Activated CD4-positive, alpha-beta T cell treated with anti-CD3 and anti-CD28 coated beads, Interleukin-2, amount 10 ng/mL, durations not matched to agents 7 days and 5 days (primary cell): ENCODE measurements around the gene SEC63. TPM values are rescaled to one million over a fixed set of nuclear protein-coding genes. Genes with fewer than 3 reads are reported as not detected.
"Not testable (repeated sequence)": the region's sequence is repeated elsewhere in the genome, so short reads cannot be mapped to it uniquely, and the experiment has no call there.

Source experiments
- CTCF ChIA-PET: fragments of 350-600 bp; sonication (Branson Sonifier 250); formaldehyde crosslinking; loops from one replicate; lab custom pipeline; 2021; ENCODE audit warnings: antibody characterized with exemption; lab: Charles Lee
- POLR2A ChIA-PET: fragments of 350-600 bp; sonication (Branson Sonifier 250); formaldehyde crosslinking; loops from one replicate; lab custom pipeline; 2021; ENCODE audit warnings: antibody characterized with exemption; lab: Charles Lee
- DNase-seq: peaks from one replicate; pipeline ENCODE4 v3.0.0-alpha.2; 2020
- H3K27ac Mint-ChIP-seq: one replicate; pipeline ENCODE4 v1.8.0; 2021; ENCODE audit warnings: mild to moderate bottlenecking, moderate library complexity, mixed read lengths
- H3K27me3 Mint-ChIP-seq: one replicate; pipeline ENCODE4 v1.8.0; 2021; ENCODE audit warnings: mixed read lengths
- H3K36me3 Mint-ChIP-seq: one replicate; pipeline ENCODE4 v1.8.0; 2021; ENCODE audit warnings: low read depth, mixed read lengths
- H3K4me1 Mint-ChIP-seq: one replicate; pipeline ENCODE4 v1.8.0; 2021; ENCODE audit warnings: mixed read lengths
- H3K4me3 Mint-ChIP-seq: one replicate; pipeline ENCODE4 v1.8.0; 2021; ENCODE audit warnings: mild to moderate bottlenecking, moderate library complexity, mixed read lengths
- H3K9me3 Mint-ChIP-seq: one replicate; pipeline ENCODE4 v1.8.0; 2021; ENCODE audit warnings: mixed read lengths
- total RNA-seq, 2 experiments: library from RNA; stranded (reverse); gene quantifications; one replicate each; pipeline ENCODE4 v1.2.3, GENCODE V29; 2021

The SEC63 gene
- total RNA-seq, 2 experiments from 2014 or later: 61.7 to 67.2 TPM

GRCh38 chr6:107941199-107941598 is 16.8 kb downstream of the SEC63 start:
- Mint-ChIP-seq H3K27ac (no peak overlapping the region), H3K4me3 (no peak overlapping the region), H3K36me3 (peaks cover 15% of the 10 kb centered on the region), H3K4me1 (peaks cover 14% of the 10 kb centered on the region), H3K27me3 (no peaks in the 10 kb centered on the region), H3K9me3 (peaks cover 3% of the 10 kb centered on the region)
- CTCF ChIA-PET: no interaction called here
- no peak for DNase-seq
- POLR2A ChIA-PET: interaction anchor here (0.5 kb wide), 1 partner anchor 479 kb away, joined by 5 read pairs; no protein-coding TSS in a partner anchor

GRCh38 chr6:107936910-107937292 is 21.1 kb downstream of the SEC63 start:
- H3K4me3 Mint-ChIP-seq, CTCF ChIA-PET, POLR2A ChIA-PET, H3K27ac Mint-ChIP-seq, H3K27me3 Mint-ChIP-seq, DNase-seq, H3K4me1 Mint-ChIP-seq: not testable (repeated sequence)
- Mint-ChIP-seq H3K9me3 (peaks cover 13% of the 10 kb centered on the region), H3K36me3 (peaks cover 30% of the 10 kb centered on the region)

- Mint-ChIP-seq H3K4me1 (peaks cover 4% of the 10 kb centered on the region), H3K36me3 (peaks cover 34% of the 10 kb centered on the region), H3K9me3 (peaks cover 14% of the 10 kb centered on the region), H3K27ac (no peak overlapping the region), H3K4me3 (no peak overlapping the region), H3K27me3 (no peaks in the 10 kb centered on the region)
- ChIA-PET CTCF (no interaction called here), POLR2A (no interaction called here)
- DNase-seq: no peak
Observed at GRCh38 chr6:107936162-107936909, 21.7 kb downstream of the SEC63 start.

- H3K27me3 Mint-ChIP-seq, H3K4me1 Mint-ChIP-seq, POLR2A ChIA-PET, H3K4me3 Mint-ChIP-seq, H3K27ac Mint-ChIP-seq, CTCF ChIA-PET, DNase-seq: not testable (repeated sequence)
- Mint-ChIP-seq H3K36me3 (peaks cover 27% of the 10 kb centered on the region), H3K9me3 (peaks cover 14% of the 10 kb centered on the region)
Observed at GRCh38 chr6:107934229-107934628, 23.8 kb downstream of the SEC63 start.

- POLR2A ChIA-PET: no interaction called here
Observed at GRCh38 chr6:107932580-107932979, 25.4 kb downstream of the SEC63 start.

GRCh38 chr6:107931894-107932293 is 26.1 kb downstream of the SEC63 start:
- ChIA-PET CTCF (interaction anchor here (0.6 to 1.2 kb wide), 4 partner anchors 10 to 47 kb away, joined by 3 to 4 read pairs (median 3); no protein-coding TSS in a partner anchor), POLR2A (no interaction called here)
- DNase-seq: no peak
- no peak overlapping the region for H3K4me3 Mint-ChIP-seq
- H3K4me1 Mint-ChIP-seq: peaks cover 2% of the 10 kb centered on the region
- no peaks in the 10 kb centered on the region for H3K27me3 Mint-ChIP-seq
- peaks cover 14% of the 10 kb centered on the region for H3K9me3 Mint-ChIP-seq
- H3K27ac Mint-ChIP-seq: no peak overlapping the region
- H3K36me3 Mint-ChIP-seq: peaks cover 33% of the 10 kb centered on the region

More at GRCh38 chr6:107932580-107932979, 25.4 kb downstream of the SEC63 start:
- CTCF ChIA-PET: no interaction called here
- Mint-ChIP-seq H3K27ac (no peak overlapping the region), H3K27me3 (no peaks in the 10 kb centered on the region), H3K36me3 (peaks cover 35% of the 10 kb centered on the region), H3K4me3 (no peak overlapping the region), H3K9me3 (peaks cover 14% of the 10 kb centered on the region), H3K4me1 (peaks cover 2% of the 10 kb centered on the region)
- no peak for DNase-seq

- POLR2A ChIA-PET: no interaction called here
- no peaks in the 10 kb centered on the region for H3K4me1 Mint-ChIP-seq
Observed at GRCh38 chr6:107928984-107929383, 29.0 kb downstream of the SEC63 start.

GRCh38 chr6:107926697-107927544 is 31.1 kb downstream of the SEC63 start:
- H3K4me1 Mint-ChIP-seq, H3K27ac Mint-ChIP-seq, H3K4me3 Mint-ChIP-seq, POLR2A ChIA-PET, H3K9me3 Mint-ChIP-seq, H3K27me3 Mint-ChIP-seq, DNase-seq: not testable (repeated sequence)
- H3K36me3 Mint-ChIP-seq: peaks cover 36% of the 10 kb centered on the region
- CTCF ChIA-PET: interaction anchor here (0.5 kb wide), 1 partner anchor 92 kb away, joined by 3 read pairs; no protein-coding TSS in a partner anchor

More at GRCh38 chr6:107928984-107929383, 29.0 kb downstream of the SEC63 start:
- CTCF ChIA-PET: no interaction called here
- Mint-ChIP-seq H3K36me3 (peaks cover 34% of the 10 kb centered on the region), H3K27ac (no peak overlapping the region), H3K4me3 (no peak overlapping the region), H3K9me3 (peaks cover 11% of the 10 kb centered on the region), H3K27me3 (no peaks in the 10 kb centered on the region)
- no peak for DNase-seq

GRCh38 chr6:107917451-107918375 is 40.3 kb downstream of the SEC63 start:
- Mint-ChIP-seq H3K27me3 (no peaks in the 10 kb centered on the region), H3K36me3 (peaks cover 70% of the 10 kb centered on the region), H3K4me1 (peaks cover 10% of the 10 kb centered on the region), H3K9me3 (peaks cover 25% of the 10 kb centered on the region), H3K27ac (no peak overlapping the region), H3K4me3 (no peak overlapping the region)
- ChIA-PET CTCF (interaction anchor here (0.6 to 0.7 kb wide), 2 partner anchors 23 to 843 kb away, joined by 3 read pairs; no protein-coding TSS in a partner anchor), POLR2A (no interaction called here)
- no peak for DNase-seq

GRCh38 chr6:107916961-107917360 is 41.0 kb downstream of the SEC63 start:
- Mint-ChIP-seq H3K9me3 (peaks cover 25% of the 10 kb centered on the region), H3K4me1 (peaks cover 10% of the 10 kb centered on the region), H3K27ac (peak overlapping the region; percentile 17), H3K36me3 (peaks cover 71% of the 10 kb centered on the region)
- POLR2A ChIA-PET, DNase-seq, H3K4me3 Mint-ChIP-seq, H3K27me3 Mint-ChIP-seq, CTCF ChIA-PET: not testable (repeated sequence)

GRCh38 chr6:107911692-107912091 is 46.3 kb downstream of the SEC63 start:
- Mint-ChIP-seq H3K4me1 (peaks cover 4% of the 10 kb centered on the region), H3K9me3 (peaks cover 4% of the 10 kb centered on the region), H3K27me3 (no peaks in the 10 kb centered on the region), H3K4me3 (no peak overlapping the region), H3K27ac (no peak overlapping the region), H3K36me3 (peaks cover 52% of the 10 kb centered on the region)
- ChIA-PET CTCF (interaction anchor here (1.1 kb wide), 1 partner anchor 44 kb away, joined by 3 read pairs; no protein-coding TSS in a partner anchor), POLR2A (no interaction called here)
- DNase-seq: no peak

- Mint-ChIP-seq H3K27ac (peak overlapping the region; percentile 65), H3K27me3 (no peaks in the 10 kb centered on the region), H3K36me3 (peaks cover 68% of the 10 kb centered on the region)
Observed at GRCh38 chr6:107894809-107895396, 63.1 kb downstream of the SEC63 start.

More at GRCh38 chr6:107894809-107895396, 63.1 kb downstream of the SEC63 start:
- POLR2A ChIA-PET: interaction anchor here (0.9 kb wide), 1 partner anchor 8 kb away, joined by 3 read pairs; no protein-coding TSS in a partner anchor
- CTCF ChIA-PET: no interaction called here
- DNase-seq: no peak
- Mint-ChIP-seq H3K4me1 (peaks cover 11% of the 10 kb centered on the region), H3K4me3 (no peak overlapping the region), H3K9me3 (peaks cover 4% of the 10 kb centered on the region)
